Pancreas (tissue), 10 donors: ENCODE results near the gene TCTN3. TPM values are rescaled to one million over a fixed set of nuclear protein-coding genes. Genes with fewer than 3 reads are reported as not detected.

ENCODE experiments used
- ATAC-seq, 4 donors: fragments of 200-7000 bp; cut with Tn5 transposase; one replicate each; pipeline versions ENCODE4 v1.8.0 to v1.9.1; 2020; ENCODE audit warnings: mild to moderate bottlenecking in 4 of 4, moderate library complexity in 4 of 4
- DNase-seq, 6 donors: peaks; one replicate each; pipeline ENCODE4 v3.0.0-alpha.2; 2020
- FAIRE-seq: peaks from 2 replicates; lab custom pipeline; 2012; peaks lifted over from hg19 to GRCh38; lab: Jason Lieb, UNC
- H3K27ac ChIP-seq, 4 donors: fragments of 200-600 bp; sonication (generic); 1 replicate in 3 of 4; 2 replicates in 1 of 4; pipeline versions ENCODE4 v1.5.0 to v1.8.0; 2020
- H3K27me3 ChIP-seq, 4 donors: fragments of 200-600 bp; one replicate each; pipeline ENCODE4 v1.8.0; 2021
- H3K36me3 ChIP-seq, 3 donors: fragments of 200-600 bp; sonication (generic) in 1 of 3; one replicate each; pipeline versions ENCODE4 v1.5.0 to v1.8.0; 2020 to 2021
- H3K4me1 ChIP-seq, 3 donors: fragments of 200-600 bp; one replicate each; pipeline ENCODE4 v1.8.0; 2021
- H3K4me3 ChIP-seq, 4 donors: fragments of 200-600 bp; sonication (generic) in 2 of 4; one replicate each; pipeline versions ENCODE4 v1.5.0 to v1.8.0; 2020 to 2021
- H3K9me3 ChIP-seq, 4 donors: fragments of 200-600 bp; one replicate each; pipeline ENCODE4 v1.8.0; 2021
- WGBS, 2 donors: extraction: QIAGEN DNeasy Blood & Tissue Kit; methylation state at CpG; one replicate each; pipeline ENCODE4 v1.1.7; 2013; 5-methylcytosine and 5-hydroxymethylcytosine counted together
- intact Hi-C, 3 donors: fragments of 100-400 bp; cut with DNase I; formaldehyde crosslinking; loops; one replicate each; pipeline versions ENCODE4 v1.11.1 to v1.14.2; 2022
- polyA plus RNA-seq, 2 donors: library from polyadenylated mRNA; stranded (reverse); fragments of 200-250 nt; gene quantifications; one replicate each; pipeline ENCODE4 v1.2.3, GENCODE V29; 2013
- total RNA-seq, 6 donors: library from RNA; stranded (reverse); fragmentation: NEBNext Ultra II Directional in 4 of 6; extraction: Animal tissue kit (Norgen Biotek cat#: 25700) in 4 of 6; gene quantifications; one replicate each; pipeline versions ENCODE4 v1.2.1 to v1.2.4, GENCODE V29; 2021 to 2023
- TF ChIP-seq, protein P1 (sequence below), 4 donors: fragments of 200-600 bp; sonication (generic) in 3 of 4; IDR thresholded peaks; one replicate each; pipeline versions ENCODE4 v1.5.0 to v1.8.0; 2021; ENCODE audit warnings: antibody characterized with exemption in 4 of 4
- donor health status: healthy with polysubstance abuse.
- donor health status: DM: no; HTN: no; CAD: no; lungs with moderate emphysema.
- donor health status: DM: no; HTN: no; CAD: no.
- donor health status: control.
- donor health status: control.
- donor health status: Bipolar disorder and iron deficiency.
- donor health status: DM: yes; HTN: yes; CAD: no.
- donor health status: DM: no; HTN: no; CAD: no.
- donor health status: DM: no; HTN: no; CAD: no.
- donor health status: DM: yes; HTN: yes; CAD: no.

The TCTN3 gene
- total and polyA plus RNA-seq, 8 donors = 8.1 to 25.5 (median 16.0) TPM

DNA sequence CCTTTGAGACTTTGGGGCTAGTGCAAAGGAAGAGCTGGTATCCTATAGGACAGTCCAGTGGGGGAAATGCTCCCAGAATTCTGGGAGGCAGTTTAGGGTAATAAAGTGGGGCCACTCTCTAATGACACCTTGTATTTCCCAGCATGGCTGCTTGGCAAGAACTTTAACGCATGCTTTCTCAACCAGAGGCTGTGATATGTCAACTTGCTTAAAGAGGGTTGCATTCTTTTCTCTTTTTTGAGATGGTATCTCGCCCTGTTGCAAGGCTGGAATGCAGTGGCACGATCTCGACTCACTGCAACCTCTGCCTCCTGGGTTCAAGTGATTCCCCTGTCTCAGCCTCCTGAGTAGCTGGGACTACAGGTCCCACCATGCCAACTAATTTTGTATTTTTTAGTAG, 75.6 kb downstream of the TCTN3 start:
- Histone ChIP-seq H3K27me3 (no peaks in the 10 kb centered on the region), H3K27ac (no peak overlapping the region), H3K9me3 (no peaks in the 10 kb centered on the region), H3K36me3 (peaks cover 0 to 71% (median 48%) of the 10 kb centered on the region in 3 donors), H3K4me1 (no peaks in the 10 kb centered on the region), H3K4me3 (no peak overlapping the region)
- no peak for FAIRE-seq
- ATAC-seq = no peak
- intact Hi-C loops = no loop called here
- TF ChIP-seq, protein P1, sequence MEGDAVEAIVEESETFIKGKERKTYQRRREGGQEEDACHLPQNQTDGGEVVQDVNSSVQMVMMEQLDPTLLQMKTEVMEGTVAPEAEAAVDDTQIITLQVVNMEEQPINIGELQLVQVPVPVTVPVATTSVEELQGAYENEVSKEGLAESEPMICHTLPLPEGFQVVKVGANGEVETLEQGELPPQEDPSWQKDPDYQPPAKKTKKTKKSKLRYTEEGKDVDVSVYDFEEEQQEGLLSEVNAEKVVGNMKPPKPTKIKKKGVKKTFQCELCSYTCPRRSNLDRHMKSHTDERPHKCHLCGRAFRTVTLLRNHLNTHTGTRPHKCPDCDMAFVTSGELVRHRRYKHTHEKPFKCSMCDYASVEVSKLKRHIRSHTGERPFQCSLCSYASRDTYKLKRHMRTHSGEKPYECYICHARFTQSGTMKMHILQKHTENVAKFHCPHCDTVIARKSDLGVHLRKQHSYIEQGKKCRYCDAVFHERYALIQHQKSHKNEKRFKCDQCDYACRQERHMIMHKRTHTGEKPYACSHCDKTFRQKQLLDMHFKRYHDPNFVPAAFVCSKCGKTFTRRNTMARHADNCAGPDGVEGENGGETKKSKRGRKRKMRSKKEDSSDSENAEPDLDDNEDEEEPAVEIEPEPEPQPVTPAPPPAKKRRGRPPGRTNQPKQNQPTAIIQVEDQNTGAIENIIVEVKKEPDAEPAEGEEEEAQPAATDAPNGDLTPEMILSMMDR (IDR thresholded peaks at IDR 0.05) = no peak
- 86 to 89% methylated on average over 4 of the region's 4 CpGs for WGBS, 2 donors
- DNase-seq = no peak

GRCh38 chr10:95616446-95616845, 77.3 kb downstream of the TCTN3 start:
- ATAC-seq (no peak), FAIRE-seq (no peak), DNase-seq (no peak)
- Histone ChIP-seq H3K4me1 (no peaks in the 10 kb centered on the region), H3K36me3 (peaks cover 0 to 83% (median 48%) of the 10 kb centered on the region in 3 donors), H3K9me3 (no peaks in the 10 kb centered on the region), H3K4me3 (no peak overlapping the region), H3K27ac (no peak overlapping the region), H3K27me3 (no peaks in the 10 kb centered on the region)
- TF ChIP-seq, protein P1 (IDR thresholded peaks at IDR 0.05) = no peak
- intact Hi-C loops = no loop called here
- WGBS, 2 donors = 85% methylated on average over 4 of the region's 4 CpGs

Other genes with a start within 250 kb of the TCTN3 start
- gene SORBS1, start 132.6 kb downstream of the TCTN3 start, total RNA-seq = 10 to 100 TPM; 14.4 to 25.6 (median 17.8) TPM
- gene SORBS1, start 132.6 kb downstream of the TCTN3 start, polyA plus RNA-seq = 10 to 100 TPM; 11.4 to 13.3 TPM
- 10 to 100 TPM; 43.3 to 68.4 (median 54.9) TPM for gene ALDH18A1, start 37.2 kb downstream of the TCTN3 start, total RNA-seq
- 10 to 100 TPM; 22.0 to 25.5 TPM for gene ALDH18A1, start 37.2 kb downstream of the TCTN3 start, polyA plus RNA-seq
- 10 to 100 TPM in 1 of 6 donors, 1 to 10 TPM in 4, under 1 TPM in 1; 0.67 to 10.9 (median 1.6) TPM for gene ENTPD1, start 62.2 kb upstream of the TCTN3 start, total RNA-seq
- gene ENTPD1, start 62.2 kb upstream of the TCTN3 start, polyA plus RNA-seq = 1 to 10 TPM; 1.8 TPM
- under 1 TPM in 4 of 6 donors, not detected in 2; 0.09 to 0.55 (median 0.35) TPM for gene CC2D2B, start 214.0 kb upstream of the TCTN3 start, total RNA-seq
- under 1 TPM; 0.38 to 0.47 TPM for gene CC2D2B, start 214.0 kb upstream of the TCTN3 start, polyA plus RNA-seq